Neural cell (in vitro differentiated cells): ENCODE results near the gene TMEM92. TPM values are rescaled to one million over a fixed set of nuclear protein-coding genes. Genes with fewer than 3 reads are reported as not detected.

Experiments
- H2AFZ ChIP-seq: fragments of 200-600, 300-800 bp; sonication (generic), shearing (Covaris generic); 2 replicates; pipeline ENCODE4 v1.6.0; 2014; ENCODE audit warnings: low read depth, mild to moderate bottlenecking, antibody characterized with exemption, low read length, moderate library complexity
- H3F3A ChIP-seq: fragments of 200-600 bp; shearing (Covaris generic); 2 replicates; pipeline ENCODE4 v1.6.1; 2016; ENCODE audit warnings: mild to moderate bottlenecking, moderate library complexity, mixed read lengths, antibody characterized with exemption, low read length; ENCODE audit not compliant: insufficient read depth, poor library complexity, severe bottlenecking
- H3K27ac ChIP-seq: fragments of 200-600, 300-800 bp; sonication (generic), shearing (Covaris generic); 2 replicates; pipeline ENCODE4 v1.5.1; 2014; ENCODE audit warnings: mild to moderate bottlenecking, low read length, moderate library complexity
- H3K27me3 ChIP-seq: fragments of 300-800, 200-600 bp; sonication (generic), shearing (Covaris generic); 2 replicates; pipeline ENCODE4 v1.6.0; 2014; ENCODE audit warnings: mild to moderate bottlenecking, low read depth, low read length, moderate library complexity; ENCODE audit not compliant: insufficient read depth
- H3K36me3 ChIP-seq: fragments of 300-800, 200-600 bp; sonication (generic), shearing (Covaris generic); 2 replicates; pipeline ENCODE4 v1.5.1; 2014; ENCODE audit warnings: mild to moderate bottlenecking, antibody characterized with exemption, low read length, moderate library complexity; ENCODE audit not compliant: insufficient read depth
- H3K4me2 ChIP-seq: fragments of 300-800, 200-600 bp; sonication (generic), shearing (Covaris generic); 2 replicates; pipeline ENCODE4 v1.6.0; 2014; ENCODE audit warnings: mild to moderate bottlenecking, low read length
- H3K4me3 ChIP-seq: fragments of 300-800, 200-600 bp; sonication (generic), shearing (Covaris generic); 2 replicates; pipeline ENCODE4 v1.5.1; 2014; ENCODE audit warnings: mild to moderate bottlenecking, low read length, moderate library complexity
- H3K79me2 ChIP-seq: fragments of 200-600 bp; shearing (Covaris generic); replicated peaks from 2 replicates; pipeline ENCODE4 v1.6.0; 2014; ENCODE audit warnings: mild to moderate bottlenecking, low read length, moderate library complexity; ENCODE audit not compliant: insufficient read depth
- H3K9ac ChIP-seq: fragments of 300-800, 200-600 bp; sonication (generic), shearing (Covaris generic); 2 replicates; pipeline ENCODE4 v1.6.1; 2016; ENCODE audit warnings: mild to moderate bottlenecking, low read length, mixed read lengths
- H3K9me2 ChIP-seq: fragments of 200-600 bp; shearing (Covaris generic); 2 replicates; pipeline ENCODE4 v1.6.1; 2016; ENCODE audit warnings: mild to moderate bottlenecking, low read length, mixed read lengths; ENCODE audit not compliant: insufficient read depth
- H3K9me3 ChIP-seq: fragments of 200-600, 300-800 bp; sonication (generic), shearing (Covaris generic); 2 replicates; pipeline ENCODE4 v1.6.1; 2016; ENCODE audit warnings: mild to moderate bottlenecking, mixed run types, low read length, moderate library complexity, mixed read lengths
- H4K20me1 ChIP-seq: fragments of 200-600 bp; shearing (Covaris generic); 2 replicates; pipeline ENCODE4 v1.6.1; 2016; ENCODE audit warnings: mild to moderate bottlenecking, mixed run types; ENCODE audit not compliant: insufficient read depth
- CTCF ChIP-seq: fragments of 450-650 bp; IDR thresholded peaks from 2 replicates; pipeline ENCODE4 v1.5.1; 2014; ENCODE audit warnings: antibody characterized with exemption, mild to moderate bottlenecking, moderate library complexity; ENCODE audit not compliant: poor library complexity, severe bottlenecking
- EP300 ChIP-seq: fragments of 450-650 bp; conservative IDR thresholded peaks from 2 replicates; pipeline ENCODE4 v1.6.1; 2014; ENCODE audit warnings: antibody characterized with exemption, mild to moderate bottlenecking, moderate library complexity; ENCODE audit not compliant: poor library complexity, severe bottlenecking
- EZH2 ChIP-seq: fragments of 200-600, 300-800 bp; shearing (Covaris generic), sonication (generic); IDR thresholded peaks from 2 replicates; pipeline ENCODE4 v1.6.1; 2014; ENCODE audit warnings: antibody characterized with exemption, low read length, borderline replicate concordance, mild to moderate bottlenecking; ENCODE audit not compliant: insufficient read depth, poor library complexity, severe bottlenecking
- MXI1 ChIP-seq: fragments of 450-650 bp; conservative IDR thresholded peaks from 2 replicates; pipeline ENCODE4 v1.6.1; 2014; ENCODE audit warnings: antibody characterized with exemption, mild to moderate bottlenecking; ENCODE audit not compliant: poor library complexity, severe bottlenecking
- POLR2AphosphoS5 ChIP-seq: IDR thresholded peaks from 2 replicates; pipeline ENCODE4 v1.6.1; 2012
- RAD21 ChIP-seq: fragments of 450-650 bp; conservative IDR thresholded peaks from 2 replicates; pipeline ENCODE4 v1.6.1; 2014; ENCODE audit warnings: antibody characterized with exemption, mild to moderate bottlenecking, moderate library complexity
- REST ChIP-seq: IDR thresholded peaks from 2 replicates; pipeline ENCODE4 v1.6.1; 2012; ENCODE audit warnings: borderline replicate concordance
- SMC3 ChIP-seq: fragments of 450-650 bp; conservative IDR thresholded peaks from 2 replicates; pipeline ENCODE4 v1.6.1; 2014; ENCODE audit warnings: antibody characterized with exemption, mild to moderate bottlenecking, moderate library complexity; ENCODE audit not compliant: poor library complexity
- TAF1 ChIP-seq: IDR thresholded peaks from 2 replicates; pipeline ENCODE4 v1.6.1; 2012; ENCODE audit warnings: low read depth
- polyA plus RNA-seq: library from polyadenylated mRNA; depleted of rRNA; stranded (reverse); fragments of >200 nt; gene quantifications from 2 replicates; pipeline ENCODE4 v1.2.3, GENCODE V29; 2014

Gene TMEM92
- polyA plus RNA-seq, 1 donor from 2014 or later, result not detected

GRCh38 chr17:50280801-50281441 lies 6.7 kb downstream of the TMEM92 start:
- no peaks in the 10 kb centered on the region for H3F3A ChIP-seq
- no peaks in the 10 kb centered on the region for H4K20me1 ChIP-seq
- no peaks in the 10 kb centered on the region for H3K9me3 ChIP-seq
- no peaks in the 10 kb centered on the region for H3K36me3 ChIP-seq
- H3K9ac ChIP-seq, result no peak overlapping the region
- TF ChIP-seq REST (no peak), EZH2 (no peak), SMC3 (no peak), RAD21 (no peak), EP300 (no peak), MXI1 (no peak), TAF1 (no peak), CTCF (no peak), POLR2AphosphoS5 (no peak)
- H3K4me3 ChIP-seq, result no peak overlapping the region
- no peak overlapping the region for H3K27ac ChIP-seq
- no peak overlapping the region for H3K4me2 ChIP-seq
- no peak overlapping the region for H2AFZ ChIP-seq
- H3K27me3 ChIP-seq, result no peaks in the 10 kb centered on the region
- no peaks in the 10 kb centered on the region for H3K9me2 ChIP-seq
- no peaks in the 10 kb centered on the region for H3K79me2 ChIP-seq

- no peaks in the 10 kb centered on the region for H3K36me3 ChIP-seq
- no peaks in the 10 kb centered on the region for H3F3A ChIP-seq
- H3K79me2 ChIP-seq, result no peaks in the 10 kb centered on the region
- H3K27ac ChIP-seq, result no peak overlapping the region
- no peak overlapping the region for H3K4me2 ChIP-seq
- no peaks in the 10 kb centered on the region for H3K9me2 ChIP-seq
- H3K9ac ChIP-seq, result no peak overlapping the region
- no peaks in the 10 kb centered on the region for H3K9me3 ChIP-seq
- TF ChIP-seq EP300 (no peak), POLR2AphosphoS5 (no peak), RAD21 (no peak), CTCF (no peak), SMC3 (no peak), EZH2 (no peak), REST (no peak), TAF1 (no peak), MXI1 (no peak)
- H4K20me1 ChIP-seq, result no peaks in the 10 kb centered on the region
- no peaks in the 10 kb centered on the region for H3K27me3 ChIP-seq
- H2AFZ ChIP-seq, result no peak overlapping the region
- H3K4me3 ChIP-seq, result no peak overlapping the region
Observed at GRCh38 chr17:50281739-50282401, 7.6 kb downstream of the TMEM92 start.
